Measurements from ENCODE around the gene PTX3.

Gene PTX3

GRCh38 chr3:157423337-157423736 lies 13.3 kb upstream of the PTX3 start:
- no peak for DNase-seq (ENCODE audit: low read depth in 2 of 2)

- no peak for DNase-seq (ENCODE audit: low read depth in 2 of 2)
Observed at GRCh38 chr3:157427901-157428300, 8.7 kb upstream of the PTX3 start.

GRCh38 chr3:157428853-157429252 lies 7.8 kb upstream of the PTX3 start:
- DNase-seq (ENCODE audit: low read depth in 2 of 2): no peak

- no peak for DNase-seq (ENCODE audit: low read depth in 2 of 2)
Observed at GRCh38 chr3:157429708-157430107, 6.9 kb upstream of the PTX3 start.

- DNase-seq (ENCODE audit: low read depth in 2 of 2): no peak
Observed at GRCh38 chr3:157438194-157438730, 1.6 kb downstream of the PTX3 start.

- no peak for DNase-seq (ENCODE audit: low read depth in 2 of 2)
Observed at GRCh38 chr3:157441102-157441624, 4.5 kb downstream of the PTX3 start.

GRCh38 chr3:157442729-157443128 lies 6.1 kb downstream of the PTX3 start:
- DNase-seq (ENCODE audit: low read depth in 2 of 2): no peak

GRCh38 chr3:157443905-157444796 lies 7.5 kb downstream of the PTX3 start:
- no peak for DNase-seq (ENCODE audit: low read depth in 2 of 2)

GRCh38 chr3:157444797-157445184 lies 8.1 kb downstream of the PTX3 start:
- DNase-seq (ENCODE audit: low read depth in 2 of 2): no peak

- DNase-seq (ENCODE audit: low read depth in 2 of 2): no peak
Observed at GRCh38 chr3:157445857-157446256, 9.2 kb downstream of the PTX3 start.

- no peak for DNase-seq (ENCODE audit: low read depth in 2 of 2)
Observed at GRCh38 chr3:157447026-157447694, 10.5 kb downstream of the PTX3 start.

GRCh38 chr3:157452097-157452496 lies 15.4 kb downstream of the PTX3 start:
- no peak for DNase-seq (ENCODE audit: low read depth in 2 of 2)

GRCh38 chr3:157453824-157454223 lies 17.2 kb downstream of the PTX3 start:
- DNase-seq (ENCODE audit: low read depth in 2 of 2): no peak

- DNase-seq (ENCODE audit: low read depth in 2 of 2): no peak
Observed at GRCh38 chr3:157459706-157460105, 23.1 kb downstream of the PTX3 start.

GRCh38 chr3:157460253-157460652 lies 23.6 kb downstream of the PTX3 start:
- DNase-seq (ENCODE audit: low read depth in 2 of 2): no peak

GRCh38 chr3:157463816-157464215 lies 27.2 kb downstream of the PTX3 start:
- no peak for DNase-seq (ENCODE audit: low read depth in 2 of 2)

- DNase-seq (ENCODE audit: low read depth in 2 of 2): no peak
Observed at GRCh38 chr3:157464321-157464720, 27.7 kb downstream of the PTX3 start.

GRCh38 chr3:157465741-157466140 lies 29.1 kb downstream of the PTX3 start:
- DNase-seq (ENCODE audit: low read depth in 2 of 2): no peak

GRCh38 chr3:157467200-157467599 lies 30.6 kb downstream of the PTX3 start:
- no peak for DNase-seq (ENCODE audit: low read depth in 2 of 2)

GRCh38 chr3:157469561-157470294 lies 33.1 kb downstream of the PTX3 start:
- no peak for DNase-seq (ENCODE audit: low read depth in 2 of 2)

- no peak for DNase-seq (ENCODE audit: low read depth in 2 of 2)
Observed at GRCh38 chr3:157471064-157471463, 34.4 kb downstream of the PTX3 start.

- DNase-seq (ENCODE audit: low read depth in 2 of 2): no peak
Observed at GRCh38 chr3:157472648-157473047, 36.0 kb downstream of the PTX3 start.
